Central memory CD8-positive, alpha-beta T cell (primary cell): ENCODE results near the gene NBR1.
A peak's percentile ranks its signal among the peaks of the same experiment; 100 is the strongest.
"Not testable (repeated sequence)": the region's sequence is repeated elsewhere in the genome, so short reads cannot be mapped to it uniquely, and the experiment has no call there.

Experiments used
- ATAC-seq: fragments of 150-1000 bp; cut with Tn5 transposase; replicated peaks from 2 replicates; pipeline ENCODE4 v1.10.0; 2022; ENCODE audit warnings: mild to moderate bottlenecking, moderate FRiP score, moderate number of reproducible peaks; ENCODE audit not compliant: poor library complexity, severe bottlenecking; ENCODE audit errors: extremely low read depth
- DNase-seq, 2 donors: peaks; one replicate each; pipeline ENCODE4 v3.0.0; 2021; ENCODE audit warnings: low spot score in 2 of 2
- H3K27ac Mint-ChIP-seq: one replicate; pipeline ENCODE4 v1.8.0; 2022; ENCODE audit warnings: low read depth, mild to moderate bottlenecking, moderate library complexity, mixed read lengths
- H3K27me3 Mint-ChIP-seq: one replicate; pipeline ENCODE4 v1.8.0; 2022; ENCODE audit warnings: mixed read lengths
- H3K36me3 Mint-ChIP-seq: one replicate; pipeline ENCODE4 v1.8.0; 2022; ENCODE audit warnings: mild to moderate bottlenecking, moderate library complexity, mixed read lengths; ENCODE audit not compliant: insufficient read depth
- H3K4me1 Mint-ChIP-seq: one replicate; pipeline ENCODE4 v1.8.0; 2022; ENCODE audit warnings: mixed read lengths
- H3K4me3 Mint-ChIP-seq: one replicate; pipeline ENCODE4 v1.8.0; 2022; ENCODE audit warnings: mild to moderate bottlenecking, moderate library complexity, mixed read lengths
- H3K9me3 Mint-ChIP-seq: one replicate; pipeline ENCODE4 v1.8.0; 2022; ENCODE audit warnings: mixed read lengths

The NBR1 gene

GRCh38 chr17:43224146-43224705, 53.2 kb downstream of the NBR1 start:
- ATAC-seq (no peak), DNase-seq (peak in 1 of 2 donors; percentile 11)
- H3K9me3 Mint-ChIP-seq = no peaks in the 10 kb centered on the region
- H3K4me1 Mint-ChIP-seq = peaks cover 13% of the 10 kb centered on the region
- no peaks in the 10 kb centered on the region for H3K27me3 Mint-ChIP-seq
- H3K36me3 Mint-ChIP-seq = peaks cover 6% of the 10 kb centered on the region
- no peak overlapping the region for H3K4me3 Mint-ChIP-seq
- H3K27ac Mint-ChIP-seq = peak overlapping the region; percentile 71

- peaks cover 6% of the 10 kb centered on the region for H3K4me1 Mint-ChIP-seq
- no peaks in the 10 kb centered on the region for H3K9me3 Mint-ChIP-seq
- no peak for ATAC-seq
- H3K27ac Mint-ChIP-seq = no peak overlapping the region
- no peak for DNase-seq
- peaks cover 3% of the 10 kb centered on the region for H3K36me3 Mint-ChIP-seq
- no peaks in the 10 kb centered on the region for H3K27me3 Mint-ChIP-seq
- no peak overlapping the region for H3K4me3 Mint-ChIP-seq
These were observed 55.4 kb downstream of the NBR1 start for GRCh38 chr17:43226393-43226792.

- H3K36me3 Mint-ChIP-seq, ATAC-seq, H3K4me3 Mint-ChIP-seq, H3K27ac Mint-ChIP-seq, H3K27me3 Mint-ChIP-seq, DNase-seq, H3K9me3 Mint-ChIP-seq, H3K4me1 Mint-ChIP-seq: not testable (repeated sequence)
These were observed 57.2 kb downstream of the NBR1 start, which contains the start of gene CCDC200 for GRCh38 chr17:43228020-43228782. Gene CCDC200, minus strand, starts transcription at chr17:43228623. Its CDS starts 69 bp downstream, at chr17:43228554.

GRCh38 chr17:43231205-43232020, 60.4 kb downstream of the NBR1 start:
- not testable (repeated sequence) for ATAC-seq

GRCh38 chr17:43232021-43232699, 61.1 kb downstream of the NBR1 start:
- H3K27me3 Mint-ChIP-seq, H3K9me3 Mint-ChIP-seq, ATAC-seq, H3K4me1 Mint-ChIP-seq, H3K27ac Mint-ChIP-seq, H3K36me3 Mint-ChIP-seq: not testable (repeated sequence)
- DNase-seq = peak; percentile 30 to 49
- peak overlapping the region; percentile 30 for H3K4me3 Mint-ChIP-seq

More at GRCh38 chr17:43231205-43232020, 60.4 kb downstream of the NBR1 start:
- not testable (repeated sequence) for DNase-seq, H3K4me3 Mint-ChIP-seq, H3K27me3 Mint-ChIP-seq, H3K9me3 Mint-ChIP-seq, H3K27ac Mint-ChIP-seq, H3K36me3 Mint-ChIP-seq, H3K4me1 Mint-ChIP-seq

GRCh38 chr17:43233263-43233662, 62.2 kb downstream of the NBR1 start:
- not testable (repeated sequence) for H3K9me3 Mint-ChIP-seq, H3K27ac Mint-ChIP-seq, H3K36me3 Mint-ChIP-seq, H3K4me3 Mint-ChIP-seq, DNase-seq, H3K27me3 Mint-ChIP-seq, ATAC-seq, H3K4me1 Mint-ChIP-seq

- not testable (repeated sequence) for H3K9me3 Mint-ChIP-seq, DNase-seq, H3K27ac Mint-ChIP-seq, H3K27me3 Mint-ChIP-seq, ATAC-seq, H3K4me3 Mint-ChIP-seq, H3K4me1 Mint-ChIP-seq, H3K36me3 Mint-ChIP-seq
These were observed 62.9 kb downstream of the NBR1 start, which contains the start of gene RNU2-1 for GRCh38 chr17:43233877-43234276. Gene RNU2-1, minus strand, starts transcription at chr17:43233977.

- H3K27me3 Mint-ChIP-seq, H3K36me3 Mint-ChIP-seq, H3K9me3 Mint-ChIP-seq, H3K27ac Mint-ChIP-seq, H3K4me3 Mint-ChIP-seq, H3K4me1 Mint-ChIP-seq, DNase-seq: not testable (repeated sequence)
- peak; percentile 43 for ATAC-seq
These were observed 68.6 kb downstream of the NBR1 start for GRCh38 chr17:43239597-43239996.

- not testable (repeated sequence) for H3K9me3 Mint-ChIP-seq, H3K27me3 Mint-ChIP-seq, DNase-seq, H3K27ac Mint-ChIP-seq, H3K4me1 Mint-ChIP-seq, H3K36me3 Mint-ChIP-seq, H3K4me3 Mint-ChIP-seq
- peak; percentile 49 for ATAC-seq
These were observed 69.8 kb downstream of the NBR1 start for GRCh38 chr17:43240596-43241352.

- not testable (repeated sequence) for H3K36me3 Mint-ChIP-seq, H3K9me3 Mint-ChIP-seq, H3K27me3 Mint-ChIP-seq, H3K27ac Mint-ChIP-seq, H3K4me1 Mint-ChIP-seq, ATAC-seq, H3K4me3 Mint-ChIP-seq
- peak; percentile 64 to 66 for DNase-seq
These were observed 75.4 kb downstream of the NBR1 start for GRCh38 chr17:43246456-43246855.
